Effector CD8-positive, alpha-beta T cell (primary cell): Measurements from ENCODE around the gene URB2.
A peak's percentile ranks its signal among the peaks of the same experiment; 100 is the strongest.
"Not testable (repeated sequence)": the region's sequence is repeated elsewhere in the genome, so short reads cannot be mapped to it uniquely, and the experiment has no call there.

Source experiments
- DNase-seq: peaks from one replicate; lab custom pipeline; 2025; lab: John Stamatoyannopoulos, UW

The URB2 gene

DNA sequence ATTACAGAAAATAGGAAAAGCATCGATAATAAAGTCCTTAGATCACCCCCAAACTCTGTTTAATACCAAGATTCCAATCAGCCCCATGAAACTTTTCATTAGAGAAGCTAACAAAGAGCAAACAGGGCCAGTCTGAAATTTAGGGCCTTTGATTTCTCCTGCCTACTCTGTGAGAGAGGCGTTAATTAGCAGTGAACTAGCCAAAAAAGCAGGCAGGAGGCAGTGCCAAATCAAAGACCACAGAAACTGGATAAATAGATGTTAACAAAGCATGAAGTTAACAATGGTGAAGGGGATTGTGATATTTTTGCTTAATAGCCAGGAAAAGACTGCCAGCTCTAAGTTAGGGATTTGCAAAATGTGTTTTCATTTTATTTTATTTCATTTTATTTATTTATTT is 11.3 kb upstream of the URB2 start:
- no peak for DNase-seq

DNA sequence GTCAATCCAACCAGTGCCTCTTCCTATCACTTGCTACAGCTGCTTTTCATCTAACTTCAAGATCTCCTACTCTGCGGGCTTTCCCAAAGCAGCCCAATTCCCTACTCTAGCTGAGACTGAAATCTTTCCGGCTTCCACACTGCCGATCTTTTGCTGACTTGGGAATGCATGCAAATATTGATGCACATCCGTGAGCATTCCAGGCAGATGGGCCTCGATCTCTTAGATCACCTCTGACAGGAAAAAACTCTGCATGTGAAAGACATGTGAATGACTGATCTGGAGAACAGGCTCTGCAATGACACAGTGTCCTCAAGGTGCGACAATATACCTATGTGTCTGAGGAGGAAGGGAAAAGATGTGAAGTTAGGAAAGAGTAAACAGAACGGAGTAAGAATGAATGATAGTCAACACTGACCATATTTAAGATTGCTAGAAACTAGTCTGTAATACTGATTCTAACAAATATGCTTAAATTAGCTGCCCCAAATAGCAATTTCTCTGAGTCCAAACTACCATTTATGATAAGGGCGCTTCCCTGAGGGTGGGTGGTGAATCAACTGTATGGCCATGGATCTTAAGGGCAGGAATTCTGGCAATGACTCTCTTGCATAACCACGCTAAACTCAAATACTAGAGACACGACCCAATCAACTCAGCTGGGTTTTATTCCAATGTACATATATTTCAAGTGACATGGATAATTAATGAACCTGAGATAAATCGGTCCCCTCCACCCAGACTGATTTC is 8.5 kb upstream of the URB2 start:
- DNase-seq: no peak

DNA sequence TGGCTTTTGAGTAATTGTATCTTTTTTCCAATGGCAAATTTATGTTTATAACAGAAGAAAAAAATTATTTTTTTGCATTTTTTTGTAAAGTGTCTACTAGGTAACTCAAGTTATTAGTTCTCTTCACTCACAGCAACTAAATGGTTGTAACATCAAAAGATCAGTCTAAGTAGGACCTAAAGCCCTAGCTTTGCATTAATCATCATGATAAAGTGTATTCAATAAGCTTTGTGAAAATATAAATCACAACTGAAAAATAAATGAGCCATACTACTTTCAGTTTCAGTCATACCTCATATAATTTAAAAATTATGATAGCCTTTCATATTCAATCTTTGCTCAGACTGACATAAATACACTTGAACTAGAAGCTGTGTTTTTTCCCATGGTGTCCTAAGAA is 7.0 kb upstream of the URB2 start:
- DNase-seq: no peak

DNA sequence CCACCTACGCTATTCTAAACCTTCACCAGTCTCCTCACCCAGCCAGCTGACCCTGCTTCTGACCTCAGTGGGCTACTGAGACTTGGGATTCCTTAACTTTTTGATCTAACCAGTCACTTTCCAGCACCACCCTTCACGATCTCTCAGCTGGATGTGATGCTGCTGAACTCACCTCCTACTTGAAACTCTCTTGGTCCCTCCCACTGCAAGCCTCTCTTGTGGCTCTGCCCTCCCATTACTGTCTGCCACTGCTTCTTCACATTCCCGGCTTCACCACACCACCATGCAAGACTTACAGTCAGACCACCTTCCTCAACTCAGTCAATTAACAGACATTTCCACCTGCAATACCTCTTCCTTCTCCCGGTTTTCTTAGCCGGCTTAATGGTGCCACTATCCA is 6.4 kb upstream of the URB2 start:
- DNase-seq: no peak

DNA sequence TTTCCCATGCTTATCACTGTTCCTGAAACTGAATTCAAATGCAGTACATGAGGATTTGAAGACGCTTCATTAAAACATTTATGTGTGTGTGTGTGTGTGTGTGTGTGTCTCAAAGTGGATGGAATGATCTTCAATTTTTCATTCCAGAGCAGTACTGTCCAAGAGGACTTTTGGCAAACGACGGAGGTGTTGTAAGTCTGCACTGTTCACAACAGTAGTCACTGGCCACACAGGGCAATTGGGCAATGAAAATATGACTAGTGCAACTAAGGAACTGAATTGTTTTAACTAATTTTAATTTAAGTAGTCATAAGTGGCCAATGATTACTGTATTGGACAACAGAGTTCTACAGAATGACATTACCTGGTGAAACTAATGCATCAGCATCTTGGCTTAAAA is 5.2 kb upstream of the URB2 start:
- DNase-seq: no peak

DNA sequence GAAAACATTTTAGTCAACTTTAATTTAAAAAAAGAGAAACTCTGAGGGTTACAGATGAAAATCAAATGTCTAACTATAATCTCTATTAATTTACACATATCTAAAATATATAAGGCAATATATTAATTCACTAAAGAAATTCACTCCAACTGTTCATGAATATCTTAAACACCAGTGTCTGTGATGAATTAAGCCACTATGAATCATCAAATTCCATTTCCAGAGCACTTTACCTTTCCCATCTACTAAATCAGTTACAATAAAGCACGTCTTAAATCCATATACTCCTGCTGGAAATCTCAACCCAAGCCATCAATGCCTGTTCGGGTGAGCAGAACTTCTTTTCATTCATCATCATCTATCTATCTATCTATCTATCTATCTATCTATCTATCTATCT is 4.4 kb upstream of the URB2 start:
- DNase-seq: no peak

DNA sequence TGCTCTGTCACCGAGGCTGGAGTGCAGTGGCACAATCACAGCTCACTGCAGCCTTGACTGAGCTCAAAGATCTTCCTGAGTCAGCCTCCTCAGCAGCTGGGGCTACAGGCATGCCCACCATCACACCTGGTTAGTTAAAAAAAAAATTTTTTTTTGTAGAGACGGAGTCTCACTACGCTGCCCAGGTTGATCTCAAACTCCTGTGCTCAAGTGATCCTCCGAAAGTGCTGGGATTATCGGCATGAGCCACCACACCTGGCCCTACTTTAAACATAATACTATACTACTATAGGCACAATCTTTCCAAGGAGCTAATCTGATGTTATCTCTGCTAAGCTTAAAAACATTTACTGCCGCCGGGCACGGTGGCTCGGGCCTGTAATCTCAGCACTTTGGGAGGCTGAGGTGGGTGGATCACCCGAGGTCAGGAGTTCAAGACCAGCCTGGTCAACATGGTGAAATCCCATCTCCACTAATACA is 3.4 kb upstream of the URB2 start:
- not testable (repeated sequence) for DNase-seq

DNA sequence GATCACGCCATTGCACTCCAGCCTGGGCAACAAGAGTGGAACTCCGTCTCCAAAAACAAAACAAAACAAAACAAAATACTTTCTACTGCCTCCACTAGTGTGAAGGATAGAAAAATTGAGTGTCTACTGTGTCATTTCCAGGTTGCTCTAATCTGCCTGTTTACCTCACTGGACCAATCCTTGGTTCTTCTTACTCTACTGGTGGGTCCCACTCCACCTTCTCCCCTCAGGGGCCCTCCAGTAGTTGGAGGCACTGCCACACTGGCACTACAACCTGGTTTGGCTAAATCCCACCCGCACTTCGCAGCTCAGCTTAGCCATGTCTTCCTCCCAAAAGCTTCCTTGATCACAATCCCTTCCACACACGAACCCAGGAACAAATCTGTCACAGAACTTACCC is 2.8 kb upstream of the URB2 start:
- no peak for DNase-seq

DNA sequence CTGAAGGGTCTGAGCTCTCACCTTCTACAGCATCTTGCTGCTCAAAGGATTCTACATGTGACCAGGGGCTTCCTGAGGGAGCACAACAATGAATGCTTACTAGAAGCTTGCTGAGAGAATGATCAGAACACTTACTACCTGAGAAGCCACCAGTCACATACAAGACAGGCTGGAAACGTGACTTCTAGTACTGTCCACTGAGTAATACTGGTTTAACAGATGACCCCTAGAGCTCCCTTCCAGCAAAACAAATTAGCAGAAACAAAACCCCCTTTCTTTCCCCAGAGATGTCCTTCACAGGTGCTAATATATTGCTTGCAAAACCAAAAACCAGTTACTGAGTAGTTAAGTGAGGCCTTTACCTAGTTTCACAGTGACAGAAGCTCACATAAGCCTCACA is 2.2 kb upstream of the URB2 start:
- no peak for DNase-seq

DNA sequence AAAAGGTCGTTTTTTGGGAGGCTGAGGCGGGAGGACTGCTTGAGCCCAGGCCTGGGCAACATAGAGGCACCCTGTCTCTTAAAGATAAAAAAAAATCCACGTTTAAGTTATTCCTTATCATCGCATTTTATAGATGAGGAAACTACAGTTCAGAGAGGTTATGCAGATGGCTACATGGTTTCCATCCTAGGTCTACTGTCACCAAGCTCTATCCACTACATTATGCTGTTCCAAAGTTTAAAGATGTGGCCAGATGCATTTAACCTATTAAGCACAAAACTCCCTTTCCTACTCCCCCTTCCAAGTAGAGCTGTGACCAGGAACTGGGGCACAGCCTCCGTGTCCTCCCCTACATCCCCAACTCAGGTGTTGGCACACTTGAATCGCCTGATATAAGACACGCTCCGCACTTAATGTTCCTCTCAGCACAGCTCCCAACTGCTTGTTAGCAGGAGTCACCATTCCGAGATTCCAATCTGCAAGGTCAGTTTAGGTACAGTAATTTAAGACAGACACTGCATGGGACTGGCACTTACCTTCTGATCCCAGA is 1.5 kb upstream of the URB2 start:
- no peak for DNase-seq

DNA sequence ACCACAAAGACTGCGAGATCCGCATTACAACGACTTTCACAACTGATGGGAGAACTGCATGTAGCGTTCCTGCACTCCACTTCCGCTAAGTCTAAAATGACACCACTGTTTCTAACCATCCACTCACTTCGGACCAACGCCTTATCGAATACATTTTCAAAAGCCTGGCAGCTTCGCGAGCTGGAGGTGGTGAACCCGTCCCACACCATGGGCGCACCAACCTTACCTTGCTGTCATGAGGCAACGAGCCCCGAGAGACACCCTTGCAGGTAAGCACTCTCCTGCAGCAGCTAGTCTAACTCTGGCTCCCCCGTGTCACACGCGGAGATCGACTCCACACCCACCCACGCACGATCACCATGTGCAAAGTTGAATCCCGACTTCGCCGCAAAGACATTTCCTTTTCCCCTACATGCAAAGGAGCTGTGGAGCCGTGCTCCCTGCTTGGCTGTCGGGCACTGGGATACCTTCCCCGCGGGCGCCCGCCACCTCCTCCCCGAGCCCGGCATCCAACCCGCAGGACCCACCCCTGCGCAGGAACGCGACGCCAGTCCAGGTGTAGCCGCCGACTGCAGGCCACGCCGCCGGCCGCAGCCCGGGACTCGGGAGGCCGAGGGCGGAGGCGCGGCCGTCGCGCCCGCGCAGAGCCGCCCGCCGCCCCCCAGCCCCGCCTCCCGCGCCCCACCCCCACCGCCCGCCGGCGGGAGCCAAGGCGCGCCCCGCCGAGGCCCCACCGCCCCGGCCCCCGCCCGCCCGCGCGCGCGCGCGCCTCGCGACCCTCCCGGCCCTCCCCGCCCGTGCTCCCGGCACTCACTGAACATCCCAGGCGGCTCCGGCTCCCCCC is 754 bp upstream of the URB2 start:
- peak; percentile 31 for DNase-seq

DNA sequence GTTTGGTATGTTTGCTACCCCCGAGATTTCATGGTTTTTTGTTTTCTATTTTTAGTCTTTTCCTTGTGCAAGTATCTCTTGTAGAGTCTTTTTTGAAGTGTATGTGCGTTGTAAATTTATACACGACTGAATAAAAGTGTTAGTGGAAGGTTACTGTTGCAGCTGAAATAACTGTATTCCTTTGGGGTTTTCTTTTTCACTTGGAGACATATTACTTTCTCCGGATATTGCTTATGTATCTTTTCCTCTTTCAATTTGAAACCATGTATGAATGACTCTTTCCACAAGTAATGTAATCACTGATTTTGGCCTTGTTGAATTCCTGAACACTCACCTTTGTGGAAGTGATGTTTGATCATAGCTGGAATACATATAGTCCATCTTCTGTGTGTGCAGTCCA is 956 bp downstream of the URB2 start:
- DNase-seq: no peak

DNA sequence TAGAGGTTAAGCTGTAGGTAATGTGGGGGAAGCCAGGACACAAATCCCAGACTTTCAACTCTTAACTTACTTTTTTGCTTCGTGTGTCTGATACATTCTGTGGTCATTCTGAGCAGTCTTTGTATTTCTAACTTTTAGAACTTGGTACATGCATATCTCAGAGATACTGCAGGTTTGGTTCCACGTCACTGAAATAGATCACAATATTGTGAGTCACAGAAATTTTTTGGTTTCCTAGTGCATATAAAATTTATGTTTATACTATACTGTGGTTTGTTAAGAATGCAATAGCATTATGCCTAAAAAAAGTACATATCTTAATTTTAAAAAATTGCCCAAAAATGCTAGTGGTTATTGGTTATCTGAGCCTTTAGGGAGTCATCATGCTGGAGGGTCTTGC is 3.2 kb downstream of the URB2 start:
- no peak for DNase-seq

DNA sequence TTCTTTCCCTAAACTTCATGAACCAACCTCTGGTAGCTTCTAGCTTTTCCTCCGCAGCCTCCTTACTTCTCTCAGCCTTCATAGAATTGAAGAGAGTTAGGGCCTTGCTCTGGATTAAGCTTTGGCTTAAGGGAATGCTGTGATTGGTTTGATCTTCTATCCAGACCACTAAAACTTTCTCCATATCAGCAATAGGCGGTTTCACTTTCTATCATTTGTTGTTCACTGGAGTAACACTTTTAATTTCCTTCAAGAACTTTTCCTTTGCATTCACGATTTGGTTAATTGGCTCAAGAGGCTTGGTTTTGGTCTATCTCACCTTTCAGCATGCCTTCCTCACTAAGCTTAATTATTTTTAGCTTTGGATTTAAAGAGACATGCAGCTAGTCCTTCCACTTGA is 5.1 kb downstream of the URB2 start:
- no peak for DNase-seq

DNA sequence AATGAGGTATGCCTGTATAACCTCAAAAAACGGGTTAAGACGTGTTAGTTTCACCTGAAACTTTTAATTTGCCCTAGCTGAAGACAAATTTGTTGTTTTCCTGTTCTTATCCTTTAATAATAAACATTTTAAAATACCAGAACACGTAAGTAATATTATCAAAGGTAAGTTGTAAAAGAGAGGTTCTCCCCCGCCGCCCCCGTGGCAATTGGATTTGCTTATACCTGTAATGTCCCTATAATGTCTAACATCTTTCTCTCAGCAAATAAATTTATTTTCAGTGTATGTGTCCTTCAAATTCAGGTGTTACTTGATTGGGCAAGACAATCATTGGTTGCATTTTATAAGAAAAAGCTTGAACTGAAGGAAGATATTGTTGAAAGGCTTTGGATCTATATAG is 5.9 kb downstream of the URB2 start:
- no peak for DNase-seq

DNA sequence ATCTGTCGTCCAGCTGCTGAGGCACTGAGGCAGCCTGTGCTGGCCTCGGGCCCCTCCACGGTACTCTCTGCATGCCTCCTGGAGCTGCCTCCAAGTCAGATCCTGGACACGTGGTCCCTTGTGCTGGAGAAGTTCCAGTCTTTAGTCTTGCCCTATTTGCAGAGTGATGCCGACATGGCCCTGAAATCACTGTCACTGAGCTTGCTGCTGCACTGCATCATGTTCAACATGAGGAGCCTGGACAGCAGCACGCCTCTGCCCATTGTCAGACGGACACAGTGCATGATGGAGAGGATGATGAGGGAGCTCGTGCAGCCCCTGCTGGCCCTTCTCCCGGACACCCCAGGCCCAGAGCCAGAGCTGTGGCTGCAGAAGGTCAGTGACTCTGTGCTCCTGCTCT is 10.0 kb downstream of the URB2 start:
- no peak for DNase-seq

DNA sequence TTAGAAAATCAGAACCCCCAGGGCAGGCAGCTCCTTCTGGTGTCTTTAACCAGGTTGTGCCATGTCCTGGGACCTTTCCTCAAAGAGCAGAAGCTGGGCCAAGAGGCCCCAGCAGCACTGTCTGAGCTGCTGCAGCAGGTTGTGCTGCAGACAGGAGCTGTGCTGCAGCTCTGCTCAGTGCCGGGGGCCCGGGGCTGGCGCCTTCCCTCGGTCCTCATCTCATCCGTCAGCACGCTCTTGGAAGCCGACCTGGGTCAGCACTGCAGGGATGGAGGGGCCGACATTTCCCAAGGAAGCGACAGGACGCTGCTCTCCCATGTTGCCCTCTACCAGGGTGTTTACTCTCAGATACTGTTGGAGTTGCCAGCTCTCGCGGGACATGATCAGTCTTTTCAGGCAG is 11.7 kb downstream of the URB2 start:
- DNase-seq: no peak

DNA sequence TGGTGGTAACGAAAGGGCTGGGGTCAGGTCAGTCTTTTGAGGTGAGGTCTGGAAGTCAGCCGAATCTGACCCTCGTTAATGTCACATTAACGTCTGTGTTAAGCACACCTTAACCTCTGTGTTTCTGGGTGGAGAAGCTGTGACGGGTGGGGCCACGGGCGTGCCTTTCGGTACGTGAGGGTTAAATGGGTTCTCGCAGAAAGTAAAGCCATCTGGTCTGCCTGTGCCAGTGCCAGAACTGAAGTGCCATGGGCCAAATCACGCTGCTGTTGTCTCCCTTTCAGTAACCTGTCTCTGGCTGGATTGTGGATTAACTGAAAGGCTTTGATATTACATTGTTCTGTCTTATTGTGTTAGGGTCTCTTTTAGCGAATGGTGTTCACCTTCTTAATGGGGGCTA is 14.4 kb downstream of the URB2 start:
- no peak for DNase-seq

DNA sequence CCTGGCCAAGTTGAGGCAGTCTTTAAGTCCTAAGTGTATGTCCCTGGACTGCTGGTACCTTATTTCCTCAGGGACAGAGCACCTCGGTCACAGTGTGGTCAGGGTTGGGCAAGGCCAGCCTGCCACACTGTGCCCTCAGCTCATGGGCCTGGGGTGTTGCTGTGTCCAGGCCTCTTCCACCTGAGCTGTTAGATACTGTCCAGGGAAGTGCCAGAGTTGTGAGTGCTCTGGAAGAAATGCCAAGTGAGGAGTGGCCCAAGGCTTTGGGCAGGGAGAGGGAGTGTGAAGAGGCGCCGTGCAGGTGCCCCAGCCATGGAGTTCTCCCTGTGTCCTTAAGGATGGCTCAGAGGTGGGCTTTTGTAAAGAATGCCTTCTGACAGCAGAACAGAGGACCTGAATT is 15.3 kb downstream of the URB2 start:
- DNase-seq: no peak

DNA sequence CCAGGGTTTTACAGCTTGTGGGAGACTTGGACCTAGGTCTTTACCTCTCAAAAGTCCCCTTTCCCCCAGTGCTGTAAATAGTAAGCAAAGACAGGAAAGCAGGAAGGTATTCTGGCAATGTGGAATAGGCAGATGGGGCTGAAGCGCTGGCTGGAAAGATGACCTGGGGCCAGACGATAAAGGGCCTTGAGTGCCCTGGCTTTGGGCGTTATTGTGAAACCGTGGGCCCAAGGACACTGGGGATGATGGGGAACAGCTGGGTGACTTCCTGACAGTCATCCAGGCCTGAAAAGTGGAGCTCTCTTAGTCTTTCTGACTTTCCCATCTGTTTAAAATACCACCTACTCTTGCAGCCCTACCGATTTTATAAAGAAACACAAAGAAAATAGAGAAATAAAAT is 16.3 kb downstream of the URB2 start:
- no peak for DNase-seq

DNA sequence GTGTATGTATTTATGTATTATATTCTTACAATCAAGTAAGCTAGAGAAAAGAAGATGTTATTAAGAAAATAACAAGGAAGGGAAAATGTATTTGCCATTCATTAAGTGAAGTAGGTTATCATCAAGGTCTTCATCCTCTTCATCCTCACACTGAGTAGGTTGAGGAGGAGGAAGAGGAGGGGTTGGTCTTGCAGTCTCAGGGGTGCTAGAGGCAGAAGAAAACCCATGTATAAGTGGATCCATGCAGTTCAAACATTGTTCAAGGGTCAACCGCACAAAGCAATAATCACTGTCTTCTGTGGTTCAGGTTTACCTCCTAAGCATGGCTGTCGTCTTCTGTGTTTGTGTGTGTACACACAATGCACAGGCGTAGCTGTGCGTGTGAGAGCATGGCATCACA is 16.9 kb downstream of the URB2 start:
- DNase-seq: no peak

DNA sequence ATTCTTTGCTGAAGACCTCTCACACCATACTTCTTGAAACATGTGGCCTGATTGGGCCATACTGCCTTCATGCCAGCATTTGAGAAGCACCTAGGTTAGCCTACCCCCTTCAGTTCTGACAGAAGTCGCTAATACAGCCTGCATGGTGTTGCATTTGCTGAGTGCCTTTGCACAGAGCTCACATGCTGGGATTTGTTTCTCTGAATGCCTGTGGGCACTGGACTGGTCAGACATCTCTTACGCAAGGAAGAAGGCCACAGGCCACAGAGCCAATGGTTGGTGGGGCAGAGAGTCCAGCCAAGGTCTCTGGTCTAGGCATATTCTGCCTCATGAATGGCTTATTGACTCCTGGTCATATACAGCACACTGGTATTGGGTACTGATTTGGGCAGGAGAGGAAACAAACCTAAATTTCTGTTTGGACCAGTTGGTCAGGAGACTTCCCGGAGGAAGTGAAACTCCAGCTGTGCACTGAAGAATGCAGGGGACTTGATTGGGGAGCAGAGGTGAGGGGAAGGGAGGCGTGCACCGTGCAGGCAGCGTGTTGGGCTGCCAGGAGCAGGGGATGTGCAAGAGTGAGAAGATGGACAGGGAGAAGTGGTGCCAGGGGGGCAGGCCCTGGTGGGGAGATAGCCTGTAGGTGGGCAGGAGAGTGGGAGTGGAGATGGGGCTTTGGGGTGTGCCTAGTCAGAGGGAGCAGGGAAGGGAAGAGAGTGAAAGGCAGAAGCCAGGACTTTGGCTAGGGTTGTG is 18.1 kb downstream of the URB2 start:
- no peak for DNase-seq
